ENCODE results near the gene SEC24D.

- no peak for TF ChIP-seq CTCF (IDR thresholded peaks at IDR 0.05; ENCODE audit: low read depth, low read length, poor library complexity, severe bottlenecking)
- TF ChIP-seq EZH2phosphoT487 (IDR thresholded peaks at IDR 0.05; ENCODE audit: borderline replicate concordance, low read length), result no peak
Measured at GRCh38 chr4:118774321-118774720, 61.6 kb downstream of the SEC24D start.

Measured in DOHH2 (cell line).